GM23248 (cell line): ENCODE data around the gene CCT7.

Experiments
- EZH2 ChIP-seq: fragments of 200-600 bp; sonication (generic); IDR thresholded peaks from 2 replicates; pipeline ENCODE4 v1.6.1; 2018; ENCODE audit warnings: antibody characterized with exemption, mild to moderate bottlenecking; ENCODE audit not compliant: insufficient read depth, poor library complexity, severe bottlenecking
- EZH2phosphoT487 ChIP-seq: fragments of 200-600 bp; sonication (generic); IDR thresholded peaks from 2 replicates; pipeline ENCODE4 v1.6.1; 2018; ENCODE audit warnings: antibody characterized with exemption, moderate library complexity, mild to moderate bottlenecking, low read depth; ENCODE audit not compliant: insufficient read depth

DNA sequence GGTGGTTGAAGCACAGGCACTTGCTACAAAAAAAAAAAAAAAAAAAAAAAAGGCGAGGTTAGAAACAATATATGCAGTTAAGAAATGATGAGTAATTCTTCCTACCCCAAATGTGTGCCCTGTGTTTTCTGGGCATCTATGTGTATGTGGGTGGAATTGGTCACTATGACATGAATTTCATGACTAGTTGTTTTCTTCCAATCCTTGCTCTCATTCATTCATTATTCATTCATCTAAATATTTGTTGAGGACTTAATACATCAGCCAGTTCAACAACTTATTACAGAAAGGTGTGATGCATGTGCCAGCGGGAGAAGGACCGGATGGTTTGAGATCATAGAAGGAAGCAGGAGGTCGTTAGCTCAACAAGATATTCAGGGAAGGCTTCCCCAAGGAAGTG is 67.5 kb downstream of the CCT7 start:
- TF ChIP-seq EZH2: no peak
- TF ChIP-seq EZH2phosphoT487: no peak
